BLaER1 treated with 17β-estradiol and CSF1 and Interleukin-3, amounts not matched to agents 10 nM and 100 nM (cell line): ENCODE measurements around the gene VPS50.

Experiments
- H3K27ac ChIP-seq, 11 experiments: shearing (Covaris generic); formaldehyde crosslinking; 2 replicates each; pipeline ENCODE4 v1.8.1; 2022
- H3K27me3 ChIP-seq, 11 experiments: shearing (Covaris generic); formaldehyde crosslinking; 2 replicates each; pipeline ENCODE4 v1.8.1; 2022
- H3K36me3 ChIP-seq, 11 experiments: shearing (Covaris generic); formaldehyde crosslinking; 2 replicates each; pipeline ENCODE4 v1.8.1; 2022
- H3K4me1 ChIP-seq, 10 experiments: shearing (Covaris generic); formaldehyde crosslinking; 2 replicates each; pipeline ENCODE4 v1.8.1; 2022
- H3K4me2 ChIP-seq, 11 experiments: shearing (Covaris generic); formaldehyde crosslinking; 2 replicates each; pipeline ENCODE4 v1.8.1; 2022
- H3K4me3 ChIP-seq, 10 experiments: shearing (Covaris generic); formaldehyde crosslinking; 2 replicates each; pipeline ENCODE4 v1.8.1; 2022
- H3K9ac ChIP-seq, 11 experiments: shearing (Covaris generic); formaldehyde crosslinking; 2 replicates each; pipeline ENCODE4 v1.8.1; 2022
- H3K9me3 ChIP-seq, 11 experiments: shearing (Covaris generic); formaldehyde crosslinking; replicated peaks in 1 of 11; 2 replicates each; pipeline ENCODE4 v1.8.1; 2022
- H4K20me1 ChIP-seq, 11 experiments: shearing (Covaris generic); formaldehyde crosslinking; 2 replicates each; pipeline ENCODE4 v1.8.1; 2022
- Cebpa-rat ChIP-seq, 11 experiments: shearing (Covaris generic); IDR thresholded peaks; 2 replicates each; pipeline ENCODE4 v1.8.1; 2022

The VPS50 gene

GRCh38 chr7:93407239-93407638, 175.1 kb downstream of the VPS50 start:
- TF ChIP-seq Cebpa-rat (IDR thresholded peaks at IDR 0.05), result no peak
- H3K9me3 ChIP-seq, result peaks cover 0 to 11% (median 8%) of the 10 kb centered on the region in 11 experiments; a peak in 16 of 22 replicates
- no peak overlapping the region for H3K4me3 ChIP-seq
- H3K36me3 ChIP-seq, result no peaks in the 10 kb centered on the region
- peaks cover 0 to 39% (median 0%) of the 10 kb centered on the region in 10 experiments; a peak in 6 of 20 replicates for H3K4me1 ChIP-seq
- no peaks in the 10 kb centered on the region for H3K27me3 ChIP-seq
- H3K27ac ChIP-seq, result no peak overlapping the region
- no peaks in the 10 kb centered on the region for H4K20me1 ChIP-seq
- no peak overlapping the region for H3K9ac ChIP-seq
- no peak overlapping the region; a peak in 1 of 22 replicates for H3K4me2 ChIP-seq

DNA sequence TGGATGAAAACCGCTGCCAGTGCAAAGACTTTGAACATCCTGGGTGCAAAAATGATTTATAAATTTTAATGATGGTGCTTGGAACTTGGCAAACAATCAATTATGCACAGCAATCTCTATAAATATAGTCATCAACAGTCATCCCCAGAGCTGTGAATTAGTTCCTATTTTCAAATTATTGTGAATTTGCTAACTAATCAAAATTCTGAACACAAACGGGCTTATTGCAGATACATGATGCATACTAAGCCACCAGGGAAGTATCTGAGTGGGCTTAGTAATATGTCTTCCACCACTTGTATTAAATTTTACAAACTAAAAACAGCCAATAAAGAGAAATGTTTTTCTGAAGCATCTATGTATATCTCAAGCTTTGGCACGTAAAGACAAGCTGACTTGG, 177.2 kb downstream of the VPS50 start:
- H4K20me1 ChIP-seq, result no peaks in the 10 kb centered on the region
- peak overlapping the region in 3 of 11 experiments; percentile 7 to 73 (median 59); a peak in 5 of 22 replicates for H3K27ac ChIP-seq
- H3K9me3 ChIP-seq, result peaks cover 0 to 11% (median 8%) of the 10 kb centered on the region in 11 experiments; a peak in 16 of 22 replicates
- no peaks in the 10 kb centered on the region for H3K27me3 ChIP-seq
- no peak overlapping the region for H3K4me3 ChIP-seq
- peak overlapping the region in 2 of 11 experiments; percentile 37 to 59; a peak in 2 of 22 replicates for H3K9ac ChIP-seq
- H3K36me3 ChIP-seq, result no peaks in the 10 kb centered on the region
- H3K4me1 ChIP-seq, result peaks cover 0 to 41% (median 0%) of the 10 kb centered on the region in 10 experiments; a peak in 6 of 20 replicates
- H3K4me2 ChIP-seq, result peak overlapping the region in 3 of 11 experiments; percentile 56 to 86 (median 69); a peak in 6 of 22 replicates
- no peak for TF ChIP-seq Cebpa-rat (IDR thresholded peaks at IDR 0.05)
